C4-2B (cell line): ENCODE measurements around the gene TCEA2.

Source experiments
- H3K27ac ChIP-seq: fragments of 450-650 bp; 2 replicates; pipeline ENCODE4 v1.5.1; 2017
- CTCF ChIP-seq: fragments of 450-650 bp; conservative IDR thresholded peaks from 2 replicates; pipeline ENCODE4 v1.5.1; 2017; ENCODE audit warnings: mild to moderate bottlenecking
- ZFX ChIP-seq: fragments of 450-650 bp; IDR thresholded peaks from 2 replicates; pipeline ENCODE4 v1.6.1; 2017

Gene TCEA2

GRCh38 chr20:64076061-64076997 is 13.3 kb downstream of the TCEA2 start:
- TF ChIP-seq ZFX (no peak), CTCF (no peak)
- no peak overlapping the region for H3K27ac ChIP-seq

- no peak overlapping the region for H3K27ac ChIP-seq
Observed at GRCh38 chr20:64077094-64077493, 14.1 kb downstream of the TCEA2 start.

GRCh38 chr20:64077541-64077875 is 14.5 kb downstream of the TCEA2 start:
- TF ChIP-seq ZFX: no peak
- TF ChIP-seq CTCF: no peak
- no peak overlapping the region for H3K27ac ChIP-seq

More at GRCh38 chr20:64077094-64077493, 14.1 kb downstream of the TCEA2 start:
- TF ChIP-seq ZFX (no peak), CTCF (no peak)

- H3K27ac ChIP-seq: no peak overlapping the region
- no peak for TF ChIP-seq CTCF
- no peak for TF ChIP-seq ZFX
Observed at GRCh38 chr20:64077876-64078551, 15.0 kb downstream of the TCEA2 start.

- no peak for TF ChIP-seq ZFX
- no peak for TF ChIP-seq CTCF
- H3K27ac ChIP-seq: peak overlapping the region; percentile 64
Observed at GRCh38 chr20:64078934-64079272, 15.9 kb downstream of the TCEA2 start.

GRCh38 chr20:64079273-64080012 is 16.4 kb downstream of the TCEA2 start, which contains the start of gene RGS19:
Gene RGS19 (minus strand): TSS chr20:64079518. CDS start chr20:64076886, 2,632 bp downstream.
- peak within 1 kb of the TSS; percentile 64 for H3K27ac ChIP-seq
- TF ChIP-seq CTCF (no peak), ZFX (no peak)
